Epithelial cell of proximal tubule (primary cell): ENCODE results near the gene COL25A1. TPM values are rescaled to one million over a fixed set of nuclear protein-coding genes. Genes with fewer than 3 reads are reported as not detected.

ENCODE experiments used
- DNase-seq: peaks from one replicate; pipeline ENCODE4 v3.0.0-alpha.2; 2011; ENCODE audit warnings: low read depth
- H3K4me3 ChIP-seq: 2 replicates; pipeline ENCODE4 v1.5.1; 2011; ENCODE audit warnings: low read depth, mild to moderate bottlenecking, low read length
- CTCF ChIP-seq: conservative IDR thresholded peaks from 2 replicates; pipeline ENCODE4 v1.5.1; 2012; ENCODE audit warnings: low read depth, mild to moderate bottlenecking, low read length
- total RNA-seq: library from RNA; depleted of rRNA; stranded (reverse); fragments of >200 nt; gene quantifications from 2 replicates; pipeline ENCODE4 v1.2.3, GENCODE V29; 2015

COL25A1 gene
- total RNA-seq, 1 donor from 2014 or later: 0.46 TPM

DNA sequence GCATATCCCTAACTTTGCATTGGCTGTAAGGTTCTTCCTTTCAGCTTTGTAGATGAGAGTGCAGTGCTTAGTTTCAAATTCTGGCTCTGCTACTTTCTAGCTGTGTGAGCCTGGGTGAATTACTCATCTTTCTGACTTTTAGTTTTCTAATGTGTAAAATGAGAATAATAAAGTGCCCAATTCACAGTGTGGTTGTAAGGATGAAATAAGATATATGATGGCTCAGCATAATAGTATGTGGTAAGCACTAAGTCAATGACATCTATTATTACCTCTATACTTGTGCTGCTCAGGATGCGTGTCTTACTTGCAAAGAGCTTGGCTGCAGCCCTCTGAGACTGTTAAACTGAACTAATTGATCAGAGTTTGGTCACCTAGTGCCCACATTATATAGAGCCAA lies 509.0 kb downstream of the COL25A1 start:
- no peak for TF ChIP-seq CTCF
- no peak overlapping the region for H3K4me3 ChIP-seq
- no peak for DNase-seq

DNA sequence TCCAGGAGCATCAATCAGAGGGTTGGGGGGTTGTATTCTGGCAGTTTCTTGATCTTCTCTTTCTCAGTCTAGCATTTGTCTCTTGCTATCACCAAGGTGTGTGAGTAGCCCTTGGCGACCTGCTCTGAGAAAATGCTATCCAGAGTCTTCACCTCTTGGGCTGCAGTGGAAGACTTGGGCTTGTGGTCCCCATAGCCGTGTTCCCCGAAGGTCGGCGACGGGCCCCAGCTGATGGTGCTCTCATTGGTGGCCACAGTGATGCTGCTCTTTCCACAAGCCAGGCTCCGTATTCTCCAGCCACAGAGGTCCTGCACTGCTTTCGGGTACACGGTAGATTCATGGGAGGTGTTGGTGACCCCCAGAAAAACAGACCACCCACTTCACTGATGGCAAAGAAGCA lies 513.7 kb downstream of the COL25A1 start:
- DNase-seq: no peak
- no peak overlapping the region for H3K4me3 ChIP-seq

DNA sequence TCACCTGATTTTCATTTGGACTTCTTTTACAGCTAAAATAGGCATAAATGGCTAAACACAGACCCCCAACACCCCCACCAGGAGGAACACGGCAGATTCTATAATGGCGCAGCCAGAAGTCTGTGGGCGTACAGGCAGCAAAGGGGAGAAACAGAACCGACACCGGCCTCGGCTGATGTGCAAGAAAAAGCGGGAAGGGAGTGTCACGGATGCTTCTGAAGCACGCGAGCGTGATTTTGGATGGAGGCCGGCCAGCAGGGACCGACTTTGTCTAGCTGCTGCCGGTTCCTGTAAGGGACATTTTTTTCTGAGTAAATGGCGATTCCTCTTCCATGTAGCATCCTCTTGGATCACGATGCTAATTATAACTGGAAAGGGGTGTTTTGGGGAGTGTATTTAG lies 514.7 kb downstream of the COL25A1 start:
- no peak for DNase-seq
- no peak overlapping the region for H3K4me3 ChIP-seq
- no peak for TF ChIP-seq CTCF

More for the DNA sequence above, 513.7 kb downstream of the COL25A1 start:
- TF ChIP-seq CTCF: no peak

DNA sequence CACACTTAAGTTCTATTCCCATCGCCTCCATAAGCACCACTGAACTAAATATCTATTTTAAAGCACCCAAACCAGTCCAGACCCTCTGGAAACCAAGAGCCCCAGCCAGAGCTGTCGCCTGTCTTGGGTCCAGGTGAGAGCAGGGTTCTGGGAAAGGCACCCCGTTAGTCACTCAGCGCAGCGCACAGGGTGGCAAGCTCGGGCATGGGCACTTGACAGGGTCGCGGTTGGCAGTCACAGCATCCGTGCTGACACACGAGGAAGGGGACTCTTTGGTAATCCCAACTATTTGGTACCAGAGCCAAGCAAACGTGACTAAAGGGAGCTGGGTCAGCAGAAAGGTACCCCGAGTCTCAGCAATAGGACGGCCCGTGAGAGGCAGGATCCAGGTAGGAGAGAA lies 515.4 kb downstream of the COL25A1 start:
- DNase-seq: no peak
- no peak for TF ChIP-seq CTCF
- H3K4me3 ChIP-seq: no peak overlapping the region

- DNase-seq: no peak
- TF ChIP-seq CTCF: no peak
Measured at GRCh38 chr4:108786351-108786750, 516.1 kb downstream of the COL25A1 start.

DNA sequence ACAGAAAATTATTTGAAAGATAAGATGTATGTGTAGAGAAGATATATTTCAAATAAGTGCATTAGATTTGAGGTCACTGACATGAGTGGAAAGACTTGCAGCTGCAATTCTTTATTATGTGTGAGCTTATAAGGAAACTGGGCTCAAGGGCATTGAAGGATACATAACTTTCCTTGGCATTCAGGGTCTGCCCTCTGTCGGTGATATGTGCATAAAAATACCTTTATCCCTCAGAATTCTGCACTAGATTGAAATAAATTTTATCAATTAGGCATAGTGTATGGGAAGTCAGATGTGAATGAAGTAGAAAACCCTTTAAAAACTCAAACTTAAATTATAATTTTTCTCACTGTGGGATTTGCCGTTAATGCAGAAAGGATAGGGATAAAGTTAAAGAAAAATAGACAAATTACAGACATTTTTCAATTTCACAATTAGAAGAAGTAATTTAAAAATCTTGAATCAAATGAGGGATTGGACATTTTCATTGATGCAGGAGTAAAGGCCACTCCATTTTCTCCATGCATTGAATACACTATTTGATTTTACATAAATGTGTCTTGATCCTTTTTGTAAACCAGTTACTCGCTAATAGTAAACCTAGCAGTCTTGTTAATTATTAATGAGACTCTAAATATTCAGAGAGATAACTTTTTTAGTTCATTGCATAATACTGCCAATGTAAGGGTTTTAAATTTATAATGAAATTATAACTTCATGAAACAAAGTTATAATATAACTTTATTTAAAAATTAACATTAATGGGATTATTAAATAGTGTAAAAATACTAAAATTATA lies 518.6 kb downstream of the COL25A1 start:
- TF ChIP-seq CTCF: peak; percentile 52
- DNase-seq: no peak
- H3K4me3 ChIP-seq: no peak overlapping the region

More at GRCh38 chr4:108786351-108786750, 516.1 kb downstream of the COL25A1 start:
- H3K4me3 ChIP-seq: no peak overlapping the region

DNA sequence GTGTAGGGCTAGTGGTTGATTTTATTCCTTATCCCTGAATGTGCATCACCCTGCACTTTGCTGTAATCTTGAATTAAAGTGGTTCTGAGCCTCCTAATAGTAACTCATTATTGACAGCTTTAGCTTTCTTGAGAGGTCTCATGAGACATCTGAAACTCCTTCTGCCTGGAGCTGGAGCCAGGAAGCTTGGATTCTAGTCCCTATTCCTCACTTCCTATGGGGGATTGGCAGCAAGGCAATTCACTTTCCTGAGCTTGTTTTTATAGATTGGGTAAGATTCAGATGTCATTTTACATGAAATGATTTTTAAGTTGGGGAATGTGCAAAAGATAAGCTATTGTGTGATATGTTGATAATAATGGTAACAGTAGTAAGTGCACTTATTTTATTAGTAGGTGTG lies 522.5 kb downstream of the COL25A1 start:
- TF ChIP-seq CTCF: no peak
- no peak overlapping the region for H3K4me3 ChIP-seq
- no peak for DNase-seq
